ENCODE results near the gene CBY1. TPM values are rescaled to one million over a fixed set of nuclear protein-coding genes. Genes with fewer than 3 reads are reported as not detected.

CBY1 gene
- total and polyA plus RNA-seq, 12 donors = 23.8 to 96.0 (median 46.9) TPM

- no peak for DNase-seq
- intact Hi-C loops (cut with DNase I) = no loop called here
- 56 to 67% (median 59%) methylated on average over 5 of the region's 5 CpGs for WGBS, 4 donors
- peak overlapping the region in 1 of 4 donors; percentile 86 for H3K4me3 ChIP-seq
- H3K27ac ChIP-seq = peak overlapping the region; percentile 1 to 100 (median 98)
- H3K9me3 ChIP-seq (replicated peaks in 1 of 3) = no peaks in the 10 kb centered on the region
- H3K36me3 ChIP-seq (replicated peaks in 1 of 2) = no peaks in the 10 kb centered on the region
- no peaks in the 10 kb centered on the region for H3K27me3 ChIP-seq
- TF ChIP-seq CTCF (IDR thresholded peaks at IDR 0.05) (no peak), POLR2A (IDR thresholded peaks at IDR 0.05) (no peak)
- peaks cover 18 to 48% of the 10 kb centered on the region in 2 donors for H3K4me1 ChIP-seq (replicated peaks in 1 of 2)
Observed at GRCh38 chr22:38699143-38699542, 42.7 kb downstream of the CBY1 start.

- Histone ChIP-seq H3K27ac (peak overlapping the region; percentile 45 to 100 (median 98)), H3K36me3 (replicated peaks in 1 of 2) (no peaks in the 10 kb centered on the region), H3K9me3 (replicated peaks in 1 of 3) (no peaks in the 10 kb centered on the region), H3K4me1 (replicated peaks in 1 of 2) (peaks cover 20 to 51% of the 10 kb centered on the region in 2 donors), H3K27me3 (no peaks in the 10 kb centered on the region), H3K4me3 (peak overlapping the region in 2 of 4 donors; percentile 81 to 86)
- DNase-seq = peak in 3 of 7 donors; percentile 51 to 56 (median 52)
- intact Hi-C loops (cut with DNase I) = no loop called here
- 12 to 20% (median 15%) methylated on average over 6 of the region's 6 CpGs for WGBS, 4 donors
- TF ChIP-seq CTCF (IDR thresholded peaks at IDR 0.05) (peak in 1 of 6 experiments; percentile 9), POLR2A (IDR thresholded peaks at IDR 0.05) (peak in 1 of 2 donors; percentile 15)
Observed at GRCh38 chr22:38699784-38700183, 43.3 kb downstream of the CBY1 start.

GRCh38 chr22:38700270-38700788 lies 43.9 kb downstream of the CBY1 start:
- WGBS, 4 donors = 0 to 1% (median 0%) methylated on average over 8 to 57 of the region's 57 CpGs
- H3K4me3 ChIP-seq = peak overlapping the region; percentile 43 to 86 (median 80)
- H3K27ac ChIP-seq = peak overlapping the region; percentile 45 to 100 (median 98)
- H3K27me3 ChIP-seq = no peaks in the 10 kb centered on the region
- H3K9me3 ChIP-seq (replicated peaks in 1 of 3) = no peaks in the 10 kb centered on the region
- peaks cover 24 to 54% of the 10 kb centered on the region in 2 donors for H3K4me1 ChIP-seq (replicated peaks in 1 of 2)
- intact Hi-C loops (cut with DNase I) = no loop called here
- H3K36me3 ChIP-seq (replicated peaks in 1 of 2) = no peaks in the 10 kb centered on the region
- DNase-seq = peak in 6 of 7 donors; percentile 61 to 78 (median 74)
- TF ChIP-seq POLR2A (IDR thresholded peaks at IDR 0.05) = no peak
- TF ChIP-seq CTCF (IDR thresholded peaks at IDR 0.05) = peak in 1 of 6 experiments; percentile 1

- peak; percentile 92 to 98 (median 96) for DNase-seq
- intact Hi-C loops (cut with DNase I) = no loop called here
- Histone ChIP-seq H3K9me3 (replicated peaks in 1 of 3) (no peaks in the 10 kb centered on the region), H3K36me3 (replicated peaks in 1 of 2) (no peaks in the 10 kb centered on the region), H3K4me3 (peak within 1 kb of the TSS; percentile 43 to 86 (median 80)), H3K27me3 (no peaks in the 10 kb centered on the region), H3K27ac (peak within 1 kb of the TSS; percentile 63 to 100 (median 98)), H3K4me1 (replicated peaks in 1 of 2) (peaks cover 24 to 51% of the 10 kb centered on the region in 2 donors)
- peak; percentile 93 to 94 for TF ChIP-seq POLR2A (IDR thresholded peaks at IDR 0.05)
- TF ChIP-seq CTCF (IDR thresholded peaks at IDR 0.05) = peak in 4 of 6 experiments; percentile 1 to 9 (median 8)
- 1 to 27% (median 1%) methylated on average over 2 to 94 of the region's 94 CpGs for WGBS, 4 donors
Observed at GRCh38 chr22:38700789-38701628, 44.6 kb downstream of the CBY1 start, which contains the start of gene JOSD1. TSS of gene JOSD1 (minus strand) at chr22:38700943. CDS start at chr22:38699987, 956 bp downstream.
